ENCODE data around the gene GSG1.
"Not testable (repeated sequence)": the region's sequence is repeated elsewhere in the genome, so short reads cannot be mapped to it uniquely, and the experiment has no call there.

The GSG1 gene

DNA sequence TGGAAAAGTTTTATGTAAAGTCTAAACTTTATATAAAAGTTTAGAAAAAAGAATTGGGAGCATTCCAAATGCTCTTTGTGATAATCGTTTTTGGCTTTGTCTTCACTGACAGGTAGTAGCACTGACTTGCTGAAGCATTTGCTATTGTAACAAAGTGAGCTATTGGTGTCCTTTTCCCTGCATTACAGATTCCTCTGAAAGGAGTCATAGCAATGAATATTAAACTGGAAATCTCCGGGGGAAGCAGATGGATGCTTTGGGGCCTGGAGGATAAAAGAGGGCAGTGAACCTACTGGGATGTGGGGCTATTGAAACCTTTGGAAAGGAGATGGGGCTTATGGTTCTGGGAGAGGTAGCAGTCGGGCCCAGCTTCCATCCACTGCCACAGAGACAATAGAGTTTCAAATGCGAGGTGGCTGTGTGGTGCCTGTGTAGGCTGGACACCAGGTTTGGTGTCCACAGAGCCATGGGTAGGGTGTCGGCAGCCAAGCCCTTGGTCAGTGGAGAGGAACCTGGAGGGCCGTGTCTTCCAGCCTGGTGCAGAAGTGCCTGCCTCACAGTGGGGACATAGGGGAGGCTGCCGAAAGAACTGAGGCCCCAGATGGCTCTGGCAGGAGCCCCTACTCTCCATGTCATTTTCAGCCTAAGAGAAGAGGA is 10.1 kb downstream of the GSG1 start:
- DNase-seq (ENCODE audit: low read depth in 2 of 2): no peak

DNA sequence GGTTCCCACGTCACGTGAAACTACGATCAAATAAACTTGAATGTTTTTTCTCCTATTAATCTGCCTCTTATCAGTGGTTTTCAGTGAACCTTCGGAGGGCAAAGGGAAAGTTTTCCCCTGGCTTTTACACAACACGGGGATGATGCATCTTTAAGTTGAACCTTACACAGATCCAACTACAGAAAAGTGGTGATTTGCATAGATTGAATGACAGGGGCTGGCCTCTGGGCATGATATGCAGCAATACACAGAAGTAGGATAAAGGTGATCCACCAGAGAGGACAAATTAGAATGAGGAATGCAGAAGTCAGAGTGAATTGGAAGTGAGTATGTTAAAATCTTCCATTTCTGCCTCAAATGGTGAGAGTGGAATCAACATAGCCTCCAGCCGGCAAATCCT is 11.6 kb downstream of the GSG1 start:
- DNase-seq (ENCODE audit: low read depth in 2 of 2): no peak

DNA sequence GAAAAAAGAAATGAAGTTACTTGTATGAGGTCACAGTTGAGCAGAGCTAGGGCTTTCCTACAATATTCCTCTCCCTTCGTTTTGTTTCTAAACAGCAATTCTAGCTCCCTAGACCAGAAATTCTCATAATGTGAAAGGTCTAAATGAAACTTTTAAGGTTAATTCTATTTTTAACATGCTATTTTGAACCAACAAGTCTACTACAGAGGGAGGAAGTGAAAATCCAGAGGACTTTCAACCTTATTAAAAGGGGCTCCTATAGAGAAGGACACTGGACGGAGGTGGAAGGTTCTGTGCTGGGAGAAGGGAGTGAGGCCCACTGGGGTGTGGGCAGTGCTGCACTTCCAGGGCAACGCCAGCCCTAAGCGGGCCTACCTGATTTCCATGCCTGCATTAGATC is 13.4 kb downstream of the GSG1 start:
- no peak for DNase-seq (ENCODE audit: low read depth in 2 of 2)

GRCh38 chr12:13088496-13088895 is 15.0 kb downstream of the GSG1 start:
- no peak for DNase-seq (ENCODE audit: low read depth in 2 of 2)

- no peak for DNase-seq (ENCODE audit: low read depth in 2 of 2)
These were observed 15.7 kb downstream of the GSG1 start for GRCh38 chr12:13087766-13088165.

- no peak for DNase-seq (ENCODE audit: low read depth in 2 of 2)
These were observed 17.3 kb downstream of the GSG1 start for GRCh38 chr12:13085968-13086686.

GRCh38 chr12:13084898-13085640 is 18.4 kb downstream of the GSG1 start:
- DNase-seq (ENCODE audit: low read depth in 2 of 2): no peak

- DNase-seq (ENCODE audit: low read depth in 2 of 2): not testable (repeated sequence)
These were observed 19.8 kb downstream of the GSG1 start for GRCh38 chr12:13083638-13084037.

DNA sequence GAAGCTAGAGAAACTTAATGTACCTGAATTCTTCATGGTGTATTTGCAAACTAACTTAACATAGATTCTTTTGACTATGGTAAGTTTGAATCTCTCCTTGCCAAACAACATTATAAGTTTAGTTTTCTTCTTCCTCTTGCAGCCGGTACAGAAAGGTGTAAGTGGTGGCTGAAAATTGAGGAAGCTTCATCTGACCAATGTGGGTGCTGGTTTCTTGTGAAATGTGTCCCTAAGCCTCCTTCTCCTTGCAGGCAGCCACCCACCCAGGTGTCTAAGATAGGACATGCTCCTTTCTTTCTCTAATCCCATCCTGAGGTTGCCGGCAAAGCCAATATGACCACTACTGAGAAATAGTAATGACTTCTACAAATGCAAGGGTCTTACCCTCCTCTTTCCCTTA is 20.6 kb downstream of the GSG1 start:
- no peak for DNase-seq (ENCODE audit: low read depth in 2 of 2)

DNA sequence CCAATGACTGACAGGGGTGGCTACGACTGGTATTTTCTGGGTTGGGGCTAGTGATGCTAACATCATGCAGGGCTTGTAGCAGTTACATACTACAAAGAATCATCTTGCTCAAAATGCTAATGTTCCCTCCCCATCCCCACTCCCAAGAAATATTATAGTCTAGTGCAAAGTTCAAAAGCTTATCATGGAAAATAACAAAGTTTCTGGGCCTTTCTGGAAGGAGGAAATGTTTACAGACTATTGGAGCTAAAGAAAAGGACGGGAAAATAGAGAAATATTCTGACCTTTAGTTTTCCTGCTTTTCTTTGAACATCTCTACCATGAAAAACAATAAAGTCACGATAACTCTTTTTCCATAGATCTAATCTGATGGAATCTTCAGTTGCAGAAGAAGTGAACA is 23.2 kb downstream of the GSG1 start:
- no peak for DNase-seq (ENCODE audit: low read depth in 2 of 2)

- no peak for DNase-seq (ENCODE audit: low read depth in 2 of 2)
These were observed 24.0 kb downstream of the GSG1 start for GRCh38 chr12:13079440-13079906.

DNA sequence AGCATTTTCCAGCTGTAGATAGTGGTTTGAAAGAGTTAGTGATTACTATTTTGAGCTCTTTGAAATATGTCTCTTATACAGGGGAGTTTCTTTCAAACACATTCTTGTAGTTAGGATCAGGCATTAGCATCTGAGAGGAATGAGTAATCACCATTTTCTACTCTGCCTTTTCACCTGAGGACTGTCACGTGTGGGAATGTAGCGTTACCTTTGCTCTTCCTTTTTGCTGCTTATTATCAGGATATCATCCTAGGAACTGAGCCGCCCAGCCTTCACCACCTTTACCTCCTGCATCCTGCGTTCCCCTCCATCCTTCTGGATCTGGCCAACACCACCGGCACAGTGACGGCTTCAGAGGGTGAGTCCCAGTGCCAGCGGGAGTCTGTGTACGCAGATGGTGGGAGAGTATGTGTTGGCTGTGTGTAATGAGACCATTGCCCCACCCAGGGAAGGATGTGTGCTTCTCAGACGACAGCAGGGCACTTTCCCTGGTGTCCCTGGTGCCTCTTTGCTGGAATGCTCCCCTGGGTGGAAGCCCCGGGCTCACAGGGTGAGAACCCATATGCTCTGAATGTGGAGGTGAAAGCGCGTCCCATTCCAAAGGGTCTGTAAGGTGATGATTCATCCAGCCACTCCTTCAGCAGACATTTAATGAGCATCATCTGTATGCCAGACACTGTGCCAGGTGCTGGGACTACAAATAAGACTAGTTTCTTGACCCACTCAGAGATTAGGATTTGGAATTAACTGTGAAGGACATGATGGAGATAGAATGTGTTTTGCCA is 27.5 kb downstream of the GSG1 start:
- DNase-seq (ENCODE audit: low read depth in 2 of 2): no peak

GRCh38 chr12:13075118-13075480 is 28.4 kb downstream of the GSG1 start:
- no peak for DNase-seq (ENCODE audit: low read depth in 2 of 2)

GRCh38 chr12:13074396-13075117 is 28.9 kb downstream of the GSG1 start:
- no peak for DNase-seq (ENCODE audit: low read depth in 2 of 2)

- DNase-seq (ENCODE audit: low read depth in 2 of 2): no peak
These were observed 30.3 kb downstream of the GSG1 start for GRCh38 chr12:13073173-13073572.

DNA sequence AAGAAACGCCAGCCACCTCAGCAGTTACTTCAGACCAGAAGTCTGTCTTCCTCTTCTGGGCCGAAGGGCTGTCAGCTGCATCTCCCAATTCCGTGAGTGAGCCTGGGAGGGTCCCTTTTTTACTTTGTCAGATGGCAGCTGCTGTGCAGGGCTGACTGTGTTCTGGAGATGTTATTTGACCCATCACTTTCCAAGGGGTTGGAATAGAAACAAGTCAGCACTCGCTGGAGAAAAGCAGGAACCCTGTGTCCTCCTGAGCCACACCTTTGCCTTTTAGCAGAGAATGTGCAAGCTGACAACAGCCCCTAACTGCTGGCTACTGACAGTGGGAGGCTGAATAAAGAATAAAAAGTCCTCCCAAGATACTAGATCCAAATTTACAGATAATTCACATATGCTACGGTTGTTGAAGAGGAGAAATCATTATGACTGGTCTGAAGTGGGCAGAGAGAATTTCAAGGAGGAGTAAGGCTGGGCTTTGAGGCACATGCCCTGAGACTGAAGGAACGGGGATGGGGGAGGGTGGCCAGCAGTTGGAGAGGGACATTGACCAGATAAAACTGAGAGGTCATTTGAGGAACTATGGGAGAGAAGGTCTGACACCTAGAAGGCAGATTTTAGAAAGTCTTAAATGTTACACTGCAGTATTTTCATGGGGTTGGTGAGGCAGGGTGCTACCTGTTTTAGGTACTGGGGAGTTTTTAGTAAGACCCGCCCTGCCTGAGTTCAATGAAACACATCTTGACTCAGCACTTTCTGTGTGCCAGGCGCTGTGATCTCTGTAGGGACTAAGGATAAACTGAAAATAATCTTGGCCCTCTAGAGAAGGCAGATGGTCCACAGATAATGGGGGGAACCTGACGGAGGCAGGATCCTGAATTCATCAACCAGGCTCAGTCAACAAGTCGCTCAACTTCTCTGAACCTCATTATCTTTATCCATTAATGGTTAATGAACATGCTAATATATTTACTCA is 31.9 kb downstream of the GSG1 start:
- no peak for DNase-seq (ENCODE audit: low read depth in 2 of 2)

DNA sequence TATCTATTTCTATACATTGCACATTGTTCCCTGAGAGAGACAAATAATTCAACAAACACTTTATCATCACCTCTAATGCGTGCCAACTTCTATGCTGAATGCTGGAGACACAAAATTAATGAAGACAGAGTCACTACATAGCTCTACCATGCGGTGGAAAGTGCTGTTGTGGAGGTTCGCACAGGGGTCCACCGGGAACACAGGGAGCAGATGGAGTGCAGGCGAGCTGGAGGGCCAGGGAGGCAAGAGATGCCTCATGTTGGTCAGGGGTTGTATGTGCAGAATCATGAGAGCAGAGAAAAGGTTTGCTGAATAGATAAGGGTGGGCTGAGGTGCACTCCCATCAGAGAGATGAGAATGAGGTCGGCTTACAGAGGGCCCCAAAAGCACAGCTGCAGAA is 34.1 kb downstream of the GSG1 start:
- DNase-seq (ENCODE audit: low read depth in 2 of 2): no peak

GRCh38 chr12:13067322-13067721 is 36.1 kb downstream of the GSG1 start:
- DNase-seq (ENCODE audit: low read depth in 2 of 2): no peak

- DNase-seq (ENCODE audit: low read depth in 2 of 2): no peak
These were observed 37.0 kb downstream of the GSG1 start for GRCh38 chr12:13066459-13066858.

DNA sequence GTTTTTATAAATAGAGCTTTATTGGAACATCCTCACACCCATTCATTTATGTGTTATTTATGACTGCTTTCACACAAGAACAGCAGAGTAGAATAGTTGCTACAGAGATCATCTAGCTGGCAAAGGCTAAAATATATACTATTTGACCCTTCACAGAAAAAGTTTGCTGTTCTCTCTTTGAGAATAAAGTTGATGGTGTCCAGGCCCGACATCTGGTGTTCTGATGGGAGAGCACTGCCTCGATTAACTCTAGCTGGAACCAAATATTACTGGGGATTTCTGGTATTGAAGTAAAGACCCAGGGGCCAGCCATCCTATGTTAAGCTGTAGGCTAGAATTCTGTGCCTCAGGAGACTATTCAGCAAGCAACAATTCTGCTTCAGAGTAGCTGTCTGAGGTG is 37.5 kb downstream of the GSG1 start:
- DNase-seq (ENCODE audit: low read depth in 2 of 2): no peak
